ENCODE measurements around the gene CAND1.

DNA sequence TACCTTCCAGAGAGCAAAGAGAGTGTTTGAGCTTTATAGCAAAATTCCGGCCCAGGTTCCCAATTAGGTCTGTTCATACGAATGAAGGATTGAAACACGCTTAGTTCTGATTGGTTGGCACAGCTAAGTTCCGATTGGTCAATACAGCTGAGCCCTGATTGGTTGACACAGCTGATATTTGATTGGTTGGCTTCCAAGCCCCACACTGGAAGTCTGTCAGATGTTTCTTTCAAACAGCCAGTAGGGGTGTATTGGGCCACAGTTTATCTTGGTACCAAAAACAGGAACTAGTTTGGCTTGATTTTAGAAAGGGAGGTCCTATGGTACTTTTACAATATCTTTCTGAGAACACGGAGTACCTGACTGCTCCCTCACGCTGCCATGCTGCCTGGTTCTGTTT, 93.4 kb downstream of the CAND1 start:
- TF ChIP-seq, protein P1, sequence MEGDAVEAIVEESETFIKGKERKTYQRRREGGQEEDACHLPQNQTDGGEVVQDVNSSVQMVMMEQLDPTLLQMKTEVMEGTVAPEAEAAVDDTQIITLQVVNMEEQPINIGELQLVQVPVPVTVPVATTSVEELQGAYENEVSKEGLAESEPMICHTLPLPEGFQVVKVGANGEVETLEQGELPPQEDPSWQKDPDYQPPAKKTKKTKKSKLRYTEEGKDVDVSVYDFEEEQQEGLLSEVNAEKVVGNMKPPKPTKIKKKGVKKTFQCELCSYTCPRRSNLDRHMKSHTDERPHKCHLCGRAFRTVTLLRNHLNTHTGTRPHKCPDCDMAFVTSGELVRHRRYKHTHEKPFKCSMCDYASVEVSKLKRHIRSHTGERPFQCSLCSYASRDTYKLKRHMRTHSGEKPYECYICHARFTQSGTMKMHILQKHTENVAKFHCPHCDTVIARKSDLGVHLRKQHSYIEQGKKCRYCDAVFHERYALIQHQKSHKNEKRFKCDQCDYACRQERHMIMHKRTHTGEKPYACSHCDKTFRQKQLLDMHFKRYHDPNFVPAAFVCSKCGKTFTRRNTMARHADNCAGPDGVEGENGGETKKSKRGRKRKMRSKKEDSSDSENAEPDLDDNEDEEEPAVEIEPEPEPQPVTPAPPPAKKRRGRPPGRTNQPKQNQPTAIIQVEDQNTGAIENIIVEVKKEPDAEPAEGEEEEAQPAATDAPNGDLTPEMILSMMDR (IDR thresholded peaks at IDR 0.05; ENCODE audit: low read depth, low read length, missing input control), result no peak
- TF ChIP-seq RAD21 (IDR thresholded peaks at IDR 0.05), result no peak
- TF ChIP-seq, protein P2, sequence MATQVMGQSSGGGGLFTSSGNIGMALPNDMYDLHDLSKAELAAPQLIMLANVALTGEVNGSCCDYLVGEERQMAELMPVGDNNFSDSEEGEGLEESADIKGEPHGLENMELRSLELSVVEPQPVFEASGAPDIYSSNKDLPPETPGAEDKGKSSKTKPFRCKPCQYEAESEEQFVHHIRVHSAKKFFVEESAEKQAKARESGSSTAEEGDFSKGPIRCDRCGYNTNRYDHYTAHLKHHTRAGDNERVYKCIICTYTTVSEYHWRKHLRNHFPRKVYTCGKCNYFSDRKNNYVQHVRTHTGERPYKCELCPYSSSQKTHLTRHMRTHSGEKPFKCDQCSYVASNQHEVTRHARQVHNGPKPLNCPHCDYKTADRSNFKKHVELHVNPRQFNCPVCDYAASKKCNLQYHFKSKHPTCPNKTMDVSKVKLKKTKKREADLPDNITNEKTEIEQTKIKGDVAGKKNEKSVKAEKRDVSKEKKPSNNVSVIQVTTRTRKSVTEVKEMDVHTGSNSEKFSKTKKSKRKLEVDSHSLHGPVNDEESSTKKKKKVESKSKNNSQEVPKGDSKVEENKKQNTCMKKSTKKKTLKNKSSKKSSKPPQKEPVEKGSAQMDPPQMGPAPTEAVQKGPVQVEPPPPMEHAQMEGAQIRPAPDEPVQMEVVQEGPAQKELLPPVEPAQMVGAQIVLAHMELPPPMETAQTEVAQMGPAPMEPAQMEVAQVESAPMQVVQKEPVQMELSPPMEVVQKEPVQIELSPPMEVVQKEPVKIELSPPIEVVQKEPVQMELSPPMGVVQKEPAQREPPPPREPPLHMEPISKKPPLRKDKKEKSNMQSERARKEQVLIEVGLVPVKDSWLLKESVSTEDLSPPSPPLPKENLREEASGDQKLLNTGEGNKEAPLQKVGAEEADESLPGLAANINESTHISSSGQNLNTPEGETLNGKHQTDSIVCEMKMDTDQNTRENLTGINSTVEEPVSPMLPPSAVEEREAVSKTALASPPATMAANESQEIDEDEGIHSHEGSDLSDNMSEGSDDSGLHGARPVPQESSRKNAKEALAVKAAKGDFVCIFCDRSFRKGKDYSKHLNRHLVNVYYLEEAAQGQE (IDR thresholded peaks at IDR 0.05), result no peak
- no peak for TF ChIP-seq SP1 (IDR thresholded peaks at IDR 0.05)
- TF ChIP-seq NR2F2 (IDR thresholded peaks at IDR 0.05), result no peak
- no peak for TF ChIP-seq GABPA (IDR thresholded peaks at IDR 0.05 in 1 of 2, conservative IDR thresholded peaks at IDR 0.05 in 1 of 2)
- no peak for TF ChIP-seq JUND (IDR thresholded peaks at IDR 0.05)
- TF ChIP-seq, protein P3, sequence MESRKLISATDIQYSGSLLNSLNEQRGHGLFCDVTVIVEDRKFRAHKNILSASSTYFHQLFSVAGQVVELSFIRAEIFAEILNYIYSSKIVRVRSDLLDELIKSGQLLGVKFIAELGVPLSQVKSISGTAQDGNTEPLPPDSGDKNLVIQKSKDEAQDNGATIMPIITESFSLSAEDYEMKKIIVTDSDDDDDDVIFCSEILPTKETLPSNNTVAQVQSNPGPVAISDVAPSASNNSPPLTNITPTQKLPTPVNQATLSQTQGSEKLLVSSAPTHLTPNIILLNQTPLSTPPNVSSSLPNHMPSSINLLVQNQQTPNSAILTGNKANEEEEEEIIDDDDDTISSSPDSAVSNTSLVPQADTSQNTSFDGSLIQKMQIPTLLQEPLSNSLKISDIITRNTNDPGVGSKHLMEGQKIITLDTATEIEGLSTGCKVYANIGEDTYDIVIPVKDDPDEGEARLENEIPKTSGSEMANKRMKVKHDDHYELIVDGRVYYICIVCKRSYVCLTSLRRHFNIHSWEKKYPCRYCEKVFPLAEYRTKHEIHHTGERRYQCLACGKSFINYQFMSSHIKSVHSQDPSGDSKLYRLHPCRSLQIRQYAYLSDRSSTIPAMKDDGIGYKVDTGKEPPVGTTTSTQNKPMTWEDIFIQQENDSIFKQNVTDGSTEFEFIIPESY (IDR thresholded peaks at IDR 0.05), result no peak
- TF ChIP-seq TAF1 (conservative IDR thresholded peaks at IDR 0.05), result no peak
- no peak for TF ChIP-seq YY1 (IDR thresholded peaks at IDR 0.05)
- TF ChIP-seq ATF3 (IDR thresholded peaks at IDR 0.05), result no peak
